SHP77 treated with DMSO at 0.1 percent for 48 hours (cell line): Measurements from ENCODE around the gene ATP13A5.

Experiments used
- DNase-seq: peaks from one replicate; lab custom pipeline; 2025; lab: John Stamatoyannopoulos, UW

ATP13A5 gene, protein sequence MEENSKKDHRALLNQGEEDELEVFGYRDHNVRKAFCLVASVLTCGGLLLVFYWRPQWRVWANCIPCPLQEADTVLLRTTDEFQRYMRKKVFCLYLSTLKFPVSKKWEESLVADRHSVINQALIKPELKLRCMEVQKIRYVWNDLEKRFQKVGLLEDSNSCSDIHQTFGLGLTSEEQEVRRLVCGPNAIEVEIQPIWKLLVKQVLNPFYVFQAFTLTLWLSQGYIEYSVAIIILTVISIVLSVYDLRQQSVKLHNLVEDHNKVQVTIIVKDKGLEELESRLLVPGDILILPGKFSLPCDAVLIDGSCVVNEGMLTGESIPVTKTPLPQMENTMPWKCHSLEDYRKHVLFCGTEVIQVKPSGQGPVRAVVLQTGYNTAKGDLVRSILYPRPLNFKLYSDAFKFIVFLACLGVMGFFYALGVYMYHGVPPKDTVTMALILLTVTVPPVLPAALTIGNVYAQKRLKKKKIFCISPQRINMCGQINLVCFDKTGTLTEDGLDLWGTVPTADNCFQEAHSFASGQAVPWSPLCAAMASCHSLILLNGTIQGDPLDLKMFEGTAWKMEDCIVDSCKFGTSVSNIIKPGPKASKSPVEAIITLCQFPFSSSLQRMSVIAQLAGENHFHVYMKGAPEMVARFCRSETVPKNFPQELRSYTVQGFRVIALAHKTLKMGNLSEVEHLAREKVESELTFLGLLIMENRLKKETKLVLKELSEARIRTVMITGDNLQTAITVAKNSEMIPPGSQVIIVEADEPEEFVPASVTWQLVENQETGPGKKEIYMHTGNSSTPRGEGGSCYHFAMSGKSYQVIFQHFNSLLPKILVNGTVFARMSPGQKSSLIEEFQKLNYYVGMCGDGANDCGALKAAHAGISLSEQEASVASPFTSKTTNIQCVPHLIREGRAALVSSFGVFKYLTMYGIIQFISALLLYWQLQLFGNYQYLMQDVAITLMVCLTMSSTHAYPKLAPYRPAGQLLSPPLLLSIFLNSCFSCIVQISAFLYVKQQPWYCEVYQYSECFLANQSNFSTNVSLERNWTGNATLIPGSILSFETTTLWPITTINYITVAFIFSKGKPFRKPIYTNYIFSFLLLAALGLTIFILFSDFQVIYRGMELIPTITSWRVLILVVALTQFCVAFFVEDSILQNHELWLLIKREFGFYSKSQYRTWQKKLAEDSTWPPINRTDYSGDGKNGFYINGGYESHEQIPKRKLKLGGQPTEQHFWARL

DNA sequence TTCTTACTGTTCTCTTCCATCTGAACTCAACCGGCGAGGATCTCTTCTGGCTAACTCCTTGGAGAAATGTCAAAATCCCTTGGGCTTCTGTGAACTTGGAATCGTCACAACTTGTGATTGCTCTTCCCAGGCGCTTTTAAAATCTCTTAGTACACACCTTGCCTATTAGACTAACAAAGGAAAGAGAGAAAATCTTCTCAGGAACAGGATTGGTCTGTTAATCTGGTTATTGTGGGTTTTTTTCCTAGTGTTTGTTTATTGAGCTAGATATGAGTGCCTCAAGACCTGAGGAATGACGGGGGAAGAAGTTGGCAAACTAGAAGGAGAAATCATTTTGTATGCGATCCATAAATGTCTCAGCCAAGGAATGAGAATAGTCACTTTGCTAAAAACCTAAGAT is at the start of gene ATP13A5:
Gene ATP13A5, minus strand, starts transcription at position 48 of the 400 bp plus-strand sequence. Its CDS starts 28 bp downstream, at position 20.
- DNase-seq: no peak

DNA sequence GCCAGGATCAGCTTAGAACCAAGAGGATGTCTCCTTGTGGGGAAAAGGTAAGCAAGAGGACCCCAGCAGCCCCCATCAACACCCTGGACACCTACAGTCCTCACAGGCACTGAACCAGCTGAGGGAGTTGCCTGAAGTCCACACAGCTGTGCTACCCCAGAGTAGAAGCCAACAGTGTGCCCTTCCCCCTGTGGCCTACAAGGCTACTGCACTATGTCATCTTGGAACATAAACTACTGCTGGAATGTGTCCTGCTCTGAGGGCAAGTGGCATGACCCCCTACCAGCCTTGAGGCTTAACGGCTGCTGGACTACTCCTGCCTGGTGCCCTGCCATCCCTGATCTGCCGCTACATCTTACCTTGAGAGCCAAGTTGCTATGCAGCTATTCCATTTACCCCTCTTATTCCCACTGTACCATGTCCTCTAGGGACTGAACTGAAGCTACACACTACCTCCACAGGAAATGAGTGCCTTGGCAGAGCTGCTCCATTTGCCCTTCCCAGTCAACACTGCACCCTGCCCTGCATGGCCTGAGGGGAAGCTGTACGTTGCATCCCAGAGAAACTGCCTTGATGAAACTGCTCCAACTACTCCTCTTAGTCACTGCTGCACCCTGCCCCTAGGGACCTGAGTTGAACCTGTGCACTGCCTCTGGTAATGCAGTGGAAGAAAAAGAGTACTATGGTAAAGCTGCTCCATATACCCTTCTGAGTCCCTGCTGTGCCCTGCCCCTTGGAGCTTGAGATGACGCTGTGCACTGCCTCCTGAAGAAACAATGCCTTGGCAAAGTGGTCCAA is 40.2 kb upstream of the ATP13A5 start:
- DNase-seq: no peak

DNA sequence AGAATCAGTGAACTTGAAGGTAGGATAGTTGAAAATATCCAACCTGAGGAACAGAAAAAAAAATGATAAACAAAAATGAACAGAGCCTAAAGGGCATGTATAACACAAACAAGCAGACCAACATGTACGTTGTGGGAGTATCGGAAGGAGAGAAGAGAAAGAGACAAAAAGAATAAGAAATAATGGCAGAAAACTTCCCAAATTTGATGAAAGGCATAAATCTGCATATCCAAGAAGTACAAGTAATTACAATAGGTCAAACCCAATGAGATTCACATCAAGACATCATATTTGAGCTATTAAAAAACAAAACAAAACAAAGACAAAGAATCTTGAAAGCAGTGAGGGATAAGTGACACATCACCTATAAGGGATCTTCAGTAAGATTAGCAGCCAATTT is 38.1 kb upstream of the ATP13A5 start:
- no peak for DNase-seq

DNA sequence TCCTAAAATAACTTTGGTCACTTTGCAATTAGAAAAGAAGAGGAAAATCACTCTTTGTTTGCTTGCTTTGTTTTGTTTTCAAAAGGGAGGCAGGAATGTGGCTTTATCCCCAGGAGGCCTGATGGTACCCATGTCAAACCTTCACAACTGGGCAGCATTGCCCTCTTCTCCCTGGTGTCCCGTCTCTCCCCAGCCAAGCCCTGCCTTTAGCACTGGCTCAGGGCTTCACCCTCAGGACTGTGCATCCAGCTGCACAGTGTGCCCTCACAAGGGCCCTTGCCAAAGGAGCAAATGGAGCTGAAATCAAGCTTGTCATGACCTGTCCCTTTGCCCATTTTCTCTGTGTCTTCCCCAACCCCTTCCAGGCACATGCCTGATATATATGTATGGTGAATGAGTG is 29.1 kb upstream of the ATP13A5 start:
- no peak for DNase-seq

DNA sequence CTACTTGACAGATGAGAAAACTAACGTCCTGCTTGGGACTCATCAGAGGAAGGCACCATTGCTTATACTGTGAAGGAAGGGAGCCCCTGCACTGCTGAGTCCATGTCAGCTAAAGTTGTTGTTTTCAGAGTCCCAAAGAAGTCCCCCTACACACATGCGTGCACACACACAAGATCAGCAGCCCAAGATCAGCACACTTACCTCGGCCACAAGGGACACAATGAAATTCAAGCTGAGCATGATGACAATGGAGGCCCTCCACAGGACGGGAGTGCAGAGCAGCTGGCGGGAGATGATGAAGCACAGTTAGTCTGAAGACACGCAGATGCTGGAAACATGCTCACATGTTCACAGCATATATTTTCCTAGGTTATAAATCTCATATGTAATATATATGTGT is 28.6 kb upstream of the ATP13A5 start:
- no peak for DNase-seq

DNA sequence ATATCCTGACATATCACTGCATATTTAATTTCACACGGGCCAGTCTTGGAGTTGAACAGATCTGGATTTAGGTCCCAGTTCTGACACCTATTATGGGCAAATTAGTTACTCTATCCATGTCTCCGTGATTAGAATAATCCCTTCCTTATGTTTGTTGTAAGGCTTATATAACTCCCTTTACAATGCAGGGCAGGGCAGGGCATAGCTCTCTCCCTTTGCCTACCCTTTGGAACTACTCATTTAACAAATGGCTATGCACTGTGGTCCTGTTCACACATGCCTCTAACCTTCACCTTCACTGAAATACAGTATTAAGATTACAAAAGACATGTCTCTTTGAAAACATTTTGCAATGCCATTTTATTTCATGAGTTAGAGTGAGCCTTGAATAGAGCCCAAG is 24.8 kb upstream of the ATP13A5 start:
- no peak for DNase-seq

DNA sequence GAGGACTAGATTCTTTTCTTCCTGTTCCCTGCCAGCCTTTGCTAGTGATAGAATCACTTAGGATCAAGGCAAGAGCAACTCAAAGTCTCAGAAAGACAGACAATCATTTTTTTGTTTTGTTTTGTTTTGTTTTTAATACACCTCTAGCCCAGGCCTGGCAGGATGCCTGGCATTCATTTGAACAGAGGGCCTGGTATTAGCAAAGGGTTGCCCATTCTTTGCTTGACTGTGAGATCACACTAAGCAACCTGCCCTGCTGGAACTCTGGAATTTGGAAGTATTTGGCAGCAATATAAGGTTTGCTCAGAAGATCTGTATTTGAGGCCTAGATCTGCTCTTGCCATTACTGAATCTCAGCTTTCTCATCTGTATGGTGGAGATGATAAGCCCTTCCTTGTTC is 21.8 kb upstream of the ATP13A5 start:
- no peak for DNase-seq

DNA sequence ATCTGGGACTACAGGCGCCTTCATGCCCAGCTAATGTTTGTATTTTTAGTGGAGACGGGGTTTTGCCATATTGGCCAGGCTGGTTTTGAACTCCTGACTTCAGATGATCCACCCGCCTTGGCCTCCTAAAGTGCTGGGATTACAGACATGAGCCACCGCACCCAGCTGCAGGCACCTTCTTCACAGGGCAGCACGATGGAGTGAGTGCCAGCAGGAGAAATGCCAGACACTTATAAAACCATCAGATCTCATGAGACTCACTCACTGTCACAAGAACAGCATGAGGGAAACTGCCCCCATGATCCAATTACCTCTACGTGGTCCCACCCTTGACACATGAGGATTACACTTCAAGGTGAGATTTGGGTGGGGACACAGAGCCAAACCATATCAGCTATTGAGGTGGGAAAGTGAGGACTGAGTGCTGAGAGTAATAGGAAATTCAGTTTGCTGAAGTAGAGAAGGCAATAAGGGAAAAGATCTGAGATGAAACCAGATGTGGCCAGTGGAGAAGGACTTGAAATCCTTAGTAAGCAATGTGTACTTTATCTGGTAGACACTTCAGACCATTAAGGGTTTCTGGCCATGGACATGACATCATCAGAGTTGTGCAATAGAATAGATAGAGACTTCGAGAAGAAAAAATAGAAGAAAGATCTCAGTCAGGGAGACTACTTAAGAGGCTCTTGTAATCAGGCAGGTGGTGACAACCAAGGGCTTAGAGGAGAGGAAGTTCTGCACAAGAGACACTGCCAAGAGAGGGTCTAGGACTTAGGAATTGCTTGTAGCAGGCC is 18.1 kb upstream of the ATP13A5 start:
- no peak for DNase-seq

DNA sequence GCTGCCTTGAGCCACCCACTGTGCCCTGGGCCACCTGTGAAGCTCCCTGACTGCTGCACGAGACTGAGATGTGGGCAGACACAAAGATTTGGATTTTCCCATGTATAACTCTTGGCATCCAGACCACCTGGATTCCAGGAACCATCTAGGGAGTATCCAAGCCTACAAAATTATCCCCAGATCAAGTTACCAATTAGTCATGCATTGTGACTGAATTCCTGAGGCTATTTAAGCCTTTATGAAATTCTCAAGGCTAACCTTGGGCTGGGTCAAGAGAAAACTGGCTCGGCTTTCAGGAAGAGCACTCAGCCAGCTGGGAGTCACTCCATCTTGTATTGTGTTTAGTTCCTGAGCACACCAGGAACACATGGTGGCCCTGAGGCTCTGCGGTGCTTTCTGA is 13.3 kb upstream of the ATP13A5 start:
- DNase-seq: no peak

DNA sequence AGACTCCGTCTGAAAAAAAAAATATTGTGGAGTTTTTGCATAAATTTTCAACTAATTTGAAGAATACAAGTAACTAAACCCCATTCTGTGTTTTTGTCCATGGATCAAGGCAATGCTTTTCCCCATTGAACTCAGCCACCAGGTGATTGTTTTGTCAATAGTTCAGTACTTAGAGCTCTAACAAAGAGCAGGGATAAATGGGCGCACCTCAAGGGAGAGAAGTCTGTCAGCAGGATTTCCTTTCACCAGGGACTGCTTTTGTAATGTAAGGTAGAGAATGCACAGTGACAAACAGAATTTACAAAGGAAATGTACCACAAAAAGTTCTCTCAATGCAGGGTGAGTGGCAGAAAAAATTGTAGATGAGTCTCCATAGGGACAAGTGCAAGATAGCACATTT is 10.8 kb upstream of the ATP13A5 start:
- no peak for DNase-seq

DNA sequence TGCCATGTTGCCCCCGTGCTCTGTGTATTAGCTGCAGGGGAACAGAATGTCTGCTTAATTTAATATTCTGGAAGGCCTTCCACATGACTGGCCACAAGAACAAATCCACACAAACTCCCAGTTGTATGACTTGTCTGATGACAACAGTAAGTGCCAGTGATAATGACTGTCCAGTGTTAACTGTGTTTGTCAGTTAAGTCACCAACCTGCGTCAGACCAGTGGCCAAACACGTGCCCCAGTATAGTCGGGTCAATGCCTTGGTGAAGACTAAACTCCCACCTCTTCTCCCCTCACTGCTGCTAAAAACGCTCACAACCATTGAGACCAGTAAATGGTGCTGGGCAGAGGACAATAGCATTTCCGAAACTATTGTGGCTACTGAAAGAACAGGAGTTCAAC is 9.8 kb upstream of the ATP13A5 start:
- DNase-seq: no peak

DNA sequence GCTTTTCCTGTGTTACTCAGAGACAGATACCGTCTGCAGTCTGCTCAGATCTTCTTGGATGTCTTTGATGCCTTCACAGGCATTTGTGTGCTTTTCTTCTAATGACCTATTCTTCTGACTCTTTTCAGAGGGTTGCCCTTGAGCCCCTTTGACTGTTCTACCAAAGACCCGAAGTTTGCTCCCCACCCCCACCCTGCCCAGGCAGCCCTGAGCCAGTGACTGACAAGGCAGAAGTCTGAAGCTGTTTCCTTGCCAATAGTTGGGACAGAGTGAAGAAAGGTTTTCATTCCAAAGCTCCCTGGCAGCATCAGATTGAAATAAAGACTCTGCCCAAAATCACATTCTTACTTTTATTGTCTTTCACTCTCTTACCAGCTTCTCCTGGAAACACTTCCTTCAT is 9.0 kb upstream of the ATP13A5 start:
- no peak for DNase-seq

DNA sequence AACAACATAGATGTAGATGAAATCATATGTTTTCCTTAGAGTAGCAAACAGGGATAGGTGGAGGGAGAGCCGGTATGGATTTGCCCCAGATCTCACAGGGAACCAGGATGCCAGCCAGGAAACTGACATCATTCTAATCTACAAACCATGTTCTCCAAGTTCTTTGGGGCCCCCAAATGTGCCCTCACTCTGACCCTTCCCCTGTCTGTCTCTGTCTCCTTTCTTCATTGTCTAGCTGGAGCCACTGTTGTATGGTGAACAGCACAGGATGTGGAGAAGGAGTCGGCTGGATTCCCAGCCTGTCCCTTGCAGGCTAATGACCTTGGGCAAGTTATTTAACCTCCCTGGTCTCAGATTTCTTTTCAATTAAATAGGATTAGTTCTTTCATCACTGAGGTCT is 962 bp downstream of the ATP13A5 start:
- DNase-seq: no peak

DNA sequence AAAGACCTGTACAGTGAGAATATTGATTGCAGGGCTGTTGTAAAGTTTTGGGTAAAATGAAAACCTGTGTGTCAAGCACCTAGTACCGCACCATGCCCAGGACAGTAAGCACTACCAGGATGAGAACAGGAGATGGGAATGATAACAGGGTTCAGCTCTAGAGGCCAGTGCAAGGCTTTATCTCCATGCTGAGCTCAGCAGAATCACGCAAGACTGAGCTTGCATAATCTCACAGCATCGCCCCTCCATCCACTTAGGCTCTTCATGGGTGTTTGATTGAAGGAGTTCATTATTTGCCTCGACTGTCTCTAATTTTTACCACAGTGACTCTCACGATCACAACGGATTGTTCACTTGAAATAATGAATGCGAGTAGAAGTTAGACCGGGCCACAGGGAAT is 2.9 kb downstream of the ATP13A5 start:
- no peak for DNase-seq

DNA sequence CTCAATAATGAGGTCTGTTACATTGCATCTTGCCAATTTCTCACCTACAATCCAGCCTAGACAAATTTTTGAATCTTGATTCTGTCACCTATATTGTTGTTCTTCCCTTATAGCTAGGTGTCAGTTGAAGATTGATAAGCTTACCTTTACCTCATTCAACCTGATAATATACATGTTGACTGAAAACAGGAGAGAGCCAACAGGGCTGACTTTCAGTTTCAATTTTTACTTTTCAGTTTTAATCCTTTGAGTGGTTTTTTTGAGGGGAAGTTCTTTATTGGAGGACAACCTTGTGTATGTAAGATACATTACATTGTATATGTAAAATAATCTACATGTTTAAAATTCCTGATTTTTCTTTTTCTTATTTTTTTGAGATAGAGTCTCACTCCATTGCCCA is 5.8 kb downstream of the ATP13A5 start:
- DNase-seq: no peak

DNA sequence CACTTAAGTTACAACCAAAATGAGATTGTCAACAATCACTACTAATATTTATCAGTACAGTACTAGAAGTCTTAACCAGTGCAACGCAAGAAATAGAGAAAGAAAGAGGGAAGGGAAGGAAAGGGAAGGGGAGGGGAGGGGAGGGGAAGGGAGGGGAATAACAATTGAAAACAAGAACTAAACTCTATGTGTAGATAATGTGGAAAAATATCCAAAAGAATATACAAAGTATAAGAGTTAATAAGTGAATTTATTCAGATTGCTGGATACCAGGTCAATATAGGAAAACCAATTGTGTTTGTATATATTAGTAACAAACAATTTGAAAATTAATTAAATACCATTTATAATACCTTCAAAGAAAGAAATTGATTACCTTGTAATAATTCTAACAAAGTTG is 10.7 kb downstream of the ATP13A5 start:
- DNase-seq: no peak

DNA sequence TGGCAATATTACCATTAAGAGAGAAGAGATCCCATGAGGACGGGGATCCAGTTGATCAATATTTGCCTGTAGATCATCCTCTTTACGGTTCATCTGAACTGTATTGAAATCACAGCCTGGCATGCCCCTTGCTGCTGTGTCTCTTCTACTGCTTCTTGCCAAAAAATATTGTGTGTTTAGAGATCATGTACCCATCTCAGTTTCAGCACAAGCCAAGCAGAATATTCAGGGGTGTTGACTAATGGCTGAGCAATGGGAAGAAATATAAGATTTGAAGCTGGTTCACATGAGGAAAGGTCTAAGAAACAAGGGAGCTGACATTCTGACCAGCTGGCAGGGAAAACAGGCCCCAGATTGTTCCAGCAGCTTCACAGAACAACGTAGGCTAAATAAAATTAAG is 21.3 kb downstream of the ATP13A5 start:
- no peak for DNase-seq

DNA sequence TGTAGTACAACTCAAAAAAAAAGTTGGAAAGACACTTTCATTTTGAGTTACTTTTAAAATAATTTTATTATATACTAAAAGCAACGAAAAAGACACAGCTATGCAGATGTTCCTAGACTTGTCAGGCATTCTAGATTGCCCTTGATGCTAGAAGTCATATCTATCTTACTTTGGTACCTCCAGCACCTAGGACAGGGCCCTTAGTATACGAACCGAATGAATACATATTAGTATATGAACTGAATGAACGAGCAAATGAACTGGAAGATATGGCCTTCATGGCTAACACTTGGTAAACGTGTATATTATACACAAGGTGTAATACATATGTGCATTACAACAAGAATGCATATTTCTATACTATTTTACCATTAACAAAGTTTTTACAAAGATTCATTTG is 24.1 kb downstream of the ATP13A5 start:
- DNase-seq: no peak

DNA sequence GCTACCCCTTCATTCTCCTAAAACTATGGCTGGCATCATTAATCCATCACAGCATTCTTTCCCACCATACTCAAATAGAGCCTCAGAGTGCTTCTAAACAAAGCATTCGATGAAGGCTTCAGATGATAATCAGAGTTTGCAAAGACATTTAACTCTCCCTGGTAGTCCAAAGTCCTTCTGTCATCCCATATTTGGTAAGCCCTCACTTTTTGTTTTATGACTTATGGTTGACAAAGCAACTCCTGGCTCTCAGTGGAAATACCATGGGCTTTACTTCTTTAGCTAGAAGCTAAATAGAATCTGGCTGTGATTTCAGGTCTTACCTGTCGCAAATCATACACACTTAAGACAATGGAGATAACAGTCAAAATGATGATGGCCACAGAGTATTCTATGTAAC is 27.8 kb downstream of the ATP13A5 start:
- DNase-seq: no peak

DNA sequence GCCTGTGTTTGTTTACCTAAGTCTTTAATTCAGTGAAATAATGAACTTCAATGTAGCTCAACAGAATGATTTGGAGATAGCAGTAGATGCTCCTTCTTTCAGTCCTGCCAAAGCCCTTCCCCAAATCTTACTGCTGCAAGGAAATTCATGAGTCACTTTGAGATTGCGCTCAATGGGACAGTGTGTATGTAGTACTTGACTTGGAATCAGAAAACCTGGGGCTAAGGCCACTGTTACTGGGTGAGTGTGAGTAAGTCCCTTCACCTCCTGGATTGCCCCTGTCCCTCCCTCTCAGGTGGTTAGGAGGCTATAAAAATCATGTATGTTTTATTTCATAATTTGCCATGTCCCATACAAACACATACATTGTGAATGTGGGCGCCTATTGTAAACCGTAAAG is 29.9 kb downstream of the ATP13A5 start:
- DNase-seq: no peak
